ENCODE results near the gene ZNF268.

ZNF268 gene
- total RNA-seq = 17.1 to 58.5 reads per million in 2 donors

- DNase-seq = peak; percentile 78
Measured at GRCh38 chr12:133181238-133181959, at the start of gene ZNF268. ZNF268 (plus strand) TSS chr12:133181495; CDS start chr12:133181998, 503 bp downstream.

GRCh38 chr12:133135747-133136146, 45.5 kb upstream of the ZNF268 start:
- DNase-seq = no peak

DNA sequence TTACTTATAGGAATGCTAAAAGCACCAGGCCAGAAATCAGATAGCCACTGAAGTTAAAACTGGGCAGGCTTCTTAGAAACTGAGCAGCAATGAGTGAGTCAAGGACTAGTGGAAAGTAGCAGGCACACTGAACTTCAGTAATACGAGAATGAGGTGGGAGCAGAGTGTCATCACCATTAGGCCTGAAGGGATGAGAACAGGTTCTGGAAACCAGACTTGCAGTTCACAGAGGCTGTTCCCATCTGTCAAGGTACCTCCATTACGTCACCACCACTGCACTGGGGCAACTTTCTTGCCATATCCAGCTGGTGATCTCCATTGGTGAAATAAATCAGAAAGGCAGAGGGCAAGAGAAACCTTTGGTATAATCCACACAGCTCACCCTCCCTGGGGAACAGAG, 35.3 kb upstream of the ZNF268 start:
- no peak for DNase-seq

DNA sequence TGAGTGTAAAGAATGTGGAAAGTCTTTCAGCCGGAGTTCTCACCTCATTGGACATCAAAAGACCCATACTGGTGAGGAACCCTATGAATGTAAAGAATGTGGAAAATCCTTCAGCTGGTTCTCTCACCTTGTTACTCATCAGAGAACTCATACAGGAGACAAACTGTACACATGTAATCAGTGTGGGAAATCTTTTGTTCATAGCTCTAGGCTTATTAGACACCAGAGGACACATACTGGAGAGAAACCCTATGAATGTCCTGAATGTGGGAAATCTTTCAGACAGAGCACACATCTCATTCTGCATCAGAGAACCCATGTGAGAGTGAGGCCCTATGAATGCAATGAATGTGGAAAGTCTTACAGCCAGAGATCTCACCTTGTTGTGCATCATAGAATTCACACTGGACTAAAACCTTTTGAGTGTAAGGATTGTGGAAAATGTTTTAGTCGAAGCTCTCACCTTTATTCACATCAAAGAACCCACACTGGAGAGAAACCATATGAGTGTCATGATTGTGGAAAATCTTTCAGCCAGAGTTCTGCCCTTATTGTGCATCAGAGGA, 25.1 kb upstream of the ZNF268 start:
- DNase-seq = no peak

- DNase-seq = no peak
Measured at GRCh38 chr12:133165776-133166175, 15.5 kb upstream of the ZNF268 start.

DNA sequence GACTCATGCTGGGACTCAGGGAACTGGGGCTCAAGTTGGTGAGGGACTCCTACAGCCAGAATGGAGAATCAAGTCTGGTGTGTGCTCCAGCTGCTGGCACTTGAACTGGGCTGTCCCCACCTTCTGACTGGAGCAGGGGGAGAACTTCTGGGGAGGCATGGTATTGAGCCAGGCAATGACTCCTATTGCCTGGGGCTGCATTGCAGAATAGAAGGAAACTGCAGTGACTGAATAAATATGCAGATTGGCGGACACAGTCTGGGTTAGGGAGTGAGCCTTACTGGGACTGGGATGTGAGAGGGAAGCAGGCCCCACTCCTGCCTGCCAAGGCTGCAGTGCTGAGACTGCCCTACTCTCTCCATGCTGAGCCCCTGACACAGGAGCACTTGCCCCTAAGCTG, 8.8 kb upstream of the ZNF268 start:
- DNase-seq = no peak

- DNase-seq = no peak
Measured at GRCh38 chr12:133174901-133175300, 6.4 kb upstream of the ZNF268 start.

- DNase-seq = no peak
Measured at GRCh38 chr12:133180669-133181068, 626 bp upstream of the ZNF268 start.

GRCh38 chr12:133190176-133190575, 8.9 kb downstream of the ZNF268 start:
- DNase-seq = no peak

GRCh38 chr12:133192847-133193246, 11.6 kb downstream of the ZNF268 start:
- no peak for DNase-seq

GRCh38 chr12:133201888-133202287, 20.6 kb downstream of the ZNF268 start:
- no peak for DNase-seq

- DNase-seq = no peak
Measured at GRCh38 chr12:133202493-133203343, 21.4 kb downstream of the ZNF268 start.

- DNase-seq = no peak
Measured at GRCh38 chr12:133203344-133204263, 22.3 kb downstream of the ZNF268 start.

- DNase-seq = no peak
Measured at GRCh38 chr12:133204264-133204603, 22.9 kb downstream of the ZNF268 start.

- DNase-seq = no peak
Measured at GRCh38 chr12:133206390-133206789, 25.1 kb downstream of the ZNF268 start.

GRCh38 chr12:133215724-133216123, 34.4 kb downstream of the ZNF268 start:
- DNase-seq = no peak

DNA sequence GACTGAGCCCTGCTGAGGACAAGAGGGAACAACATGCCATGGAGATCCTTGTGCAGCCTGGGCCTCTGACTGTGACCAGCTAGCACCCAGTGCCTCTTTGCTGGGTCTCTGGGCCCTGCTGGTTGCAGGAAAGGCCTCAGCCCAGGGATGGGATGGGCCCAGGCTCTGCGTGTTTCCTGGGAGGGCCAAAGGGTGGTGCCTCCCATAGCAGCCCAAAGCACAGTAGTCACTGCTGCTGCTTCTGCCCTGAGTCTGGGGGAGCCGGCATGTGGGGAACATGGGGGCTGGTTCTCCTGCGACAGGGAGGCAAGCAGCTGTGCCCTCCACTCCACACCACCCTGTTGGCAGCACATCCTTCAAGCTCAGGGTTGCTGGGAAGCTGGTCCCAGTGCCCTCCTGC, 35.9 kb downstream of the ZNF268 start:
- DNase-seq = no peak

- DNase-seq = no peak
Measured at GRCh38 chr12:133220521-133220920, 39.2 kb downstream of the ZNF268 start.

DNA sequence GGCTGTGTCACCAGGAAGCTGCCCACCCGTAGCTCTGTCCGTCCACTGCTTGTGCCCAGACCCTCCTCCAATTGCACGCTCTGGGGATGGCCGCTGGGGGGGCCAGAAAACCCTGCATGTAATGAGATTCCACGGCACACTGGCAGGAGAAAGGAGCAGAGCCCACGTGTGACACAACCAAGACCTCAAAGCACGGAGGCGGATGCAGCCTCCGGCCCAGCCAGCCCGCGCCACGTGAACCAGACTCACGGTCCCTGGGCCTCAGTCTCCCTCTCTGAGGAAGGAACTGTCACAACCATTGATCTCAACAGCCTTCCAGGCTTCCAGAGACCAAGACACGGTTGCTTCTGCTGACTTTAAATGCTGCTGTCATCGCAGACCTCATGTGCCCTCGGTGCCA, 39.9 kb downstream of the ZNF268 start:
- no peak for DNase-seq

GRCh38 chr12:133222211-133222610, 40.9 kb downstream of the ZNF268 start:
- no peak for DNase-seq

DNA sequence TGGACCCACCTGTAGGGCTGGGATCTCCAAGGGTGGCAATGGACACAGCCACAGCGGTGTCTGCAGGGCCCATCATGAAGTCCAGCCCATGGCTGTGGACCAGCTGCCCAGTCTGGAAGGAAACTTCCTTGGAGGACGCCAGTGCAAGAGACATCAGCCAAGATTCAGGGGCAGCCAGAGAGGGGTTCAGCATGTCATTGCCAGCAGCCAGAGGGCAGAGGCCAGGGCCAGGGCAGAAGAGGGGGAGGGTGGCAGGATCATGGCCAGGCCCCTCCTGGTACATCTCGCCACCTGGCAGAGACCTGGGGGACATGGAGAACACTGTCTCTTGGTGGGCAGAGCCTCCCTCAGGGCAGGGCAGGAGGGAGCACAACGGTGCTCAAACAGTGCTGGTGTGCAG, 44.2 kb downstream of the ZNF268 start:
- DNase-seq = no peak

DNA sequence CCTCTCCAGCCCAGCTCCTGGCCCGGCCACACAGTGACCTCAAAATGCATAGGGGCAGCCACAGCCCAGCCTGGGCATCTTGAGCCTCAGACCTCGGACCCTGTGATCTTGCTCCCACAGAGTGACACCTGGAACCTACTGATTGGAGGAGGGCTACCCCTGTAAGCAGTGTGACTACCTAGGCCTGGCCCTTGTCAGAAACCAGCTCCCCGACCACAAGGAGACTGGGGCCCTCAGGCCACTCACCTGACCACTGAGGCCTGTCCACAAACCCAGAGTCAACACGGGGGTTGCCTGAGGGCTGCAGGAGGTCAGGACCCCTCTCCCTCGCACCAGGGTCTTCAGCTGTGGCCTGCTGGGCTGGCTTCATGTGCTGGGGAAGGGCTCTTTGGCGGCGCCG, 45.4 kb downstream of the ZNF268 start:
- DNase-seq = no peak
